Glutamatergic neuron (in vitro differentiated cells): ENCODE measurements around the gene PDE8A. TPM values are rescaled to one million over a fixed set of nuclear protein-coding genes. Genes with fewer than 3 reads are reported as not detected.

Experiments used
- DNase-seq: peaks from one replicate; pipeline ENCODE4 v3.0.0; 2022
- H3K27ac Mint-ChIP-seq: one replicate; pipeline ENCODE4 v1.8.0; 2020; ENCODE audit warnings: mild to moderate bottlenecking, mixed read lengths, inconsistent platforms; ENCODE audit not compliant: unreplicated experiment
- H3K27me3 Mint-ChIP-seq: one replicate; pipeline ENCODE4 v1.8.0; 2020; ENCODE audit warnings: mild to moderate bottlenecking, moderate library complexity, mixed read lengths, inconsistent platforms; ENCODE audit not compliant: unreplicated experiment
- H3K36me3 Mint-ChIP-seq: one replicate; pipeline ENCODE4 v1.8.0; 2020; ENCODE audit warnings: mild to moderate bottlenecking, mixed read lengths, inconsistent platforms; ENCODE audit not compliant: unreplicated experiment
- H3K4me1 Mint-ChIP-seq: one replicate; pipeline ENCODE4 v1.8.0; 2020; ENCODE audit warnings: mild to moderate bottlenecking, low read depth, mixed read lengths, inconsistent platforms; ENCODE audit not compliant: unreplicated experiment
- H3K4me3 Mint-ChIP-seq: one replicate; pipeline ENCODE4 v1.8.0; 2020; ENCODE audit warnings: mild to moderate bottlenecking, mixed read lengths, inconsistent platforms; ENCODE audit not compliant: unreplicated experiment
- H3K9me3 Mint-ChIP-seq: one replicate; pipeline ENCODE4 v1.8.0; 2020; ENCODE audit warnings: mild to moderate bottlenecking, moderate library complexity, mixed read lengths, inconsistent platforms; ENCODE audit not compliant: unreplicated experiment
- total RNA-seq: library from RNA; stranded (reverse); fragmentation: NEBNext Ultra II Directional; extraction: Animal tissue kit (Norgen Biotek cat#: 25700); gene quantifications from one replicate; pipeline ENCODE4 v1.2.1, GENCODE V29; 2021; ENCODE audit not compliant: unreplicated experiment
- TF ChIP-seq, protein P1 (sequence below): fragments of 200-600 bp; sonication (generic); IDR thresholded peaks from one replicate; pipeline ENCODE4 v1.5.0; 2021; ENCODE audit not compliant: partially characterized antibody, unreplicated experiment

Gene PDE8A
- total RNA-seq, 1 donor from 2014 or later, result 5.7 TPM

DNA sequence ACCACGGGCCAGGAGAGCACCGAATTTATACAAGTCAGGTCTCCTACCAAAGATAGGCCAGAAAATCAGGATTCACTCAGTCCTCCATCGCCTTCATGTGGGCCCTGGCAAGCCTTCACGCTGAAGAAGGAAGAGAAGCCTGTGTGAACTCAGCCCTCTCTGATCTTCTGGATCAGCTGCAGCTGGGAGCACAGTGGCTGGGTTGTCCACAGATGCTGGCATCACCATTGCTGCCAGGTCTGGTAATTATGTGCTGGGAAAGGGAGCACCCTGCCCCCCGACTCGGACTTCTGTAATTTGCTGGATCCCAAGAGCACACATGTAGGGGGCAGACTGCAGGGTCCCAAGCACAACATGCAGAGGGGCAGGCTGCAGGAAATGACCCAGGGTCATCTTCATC is 12.4 kb upstream of the PDE8A start:
- H3K4me1 Mint-ChIP-seq, result no peaks in the 10 kb centered on the region
- no peak overlapping the region for H3K27ac Mint-ChIP-seq
- H3K9me3 Mint-ChIP-seq, result peaks cover 7% of the 10 kb centered on the region
- H3K4me3 Mint-ChIP-seq, result no peak overlapping the region
- TF ChIP-seq, protein P1, sequence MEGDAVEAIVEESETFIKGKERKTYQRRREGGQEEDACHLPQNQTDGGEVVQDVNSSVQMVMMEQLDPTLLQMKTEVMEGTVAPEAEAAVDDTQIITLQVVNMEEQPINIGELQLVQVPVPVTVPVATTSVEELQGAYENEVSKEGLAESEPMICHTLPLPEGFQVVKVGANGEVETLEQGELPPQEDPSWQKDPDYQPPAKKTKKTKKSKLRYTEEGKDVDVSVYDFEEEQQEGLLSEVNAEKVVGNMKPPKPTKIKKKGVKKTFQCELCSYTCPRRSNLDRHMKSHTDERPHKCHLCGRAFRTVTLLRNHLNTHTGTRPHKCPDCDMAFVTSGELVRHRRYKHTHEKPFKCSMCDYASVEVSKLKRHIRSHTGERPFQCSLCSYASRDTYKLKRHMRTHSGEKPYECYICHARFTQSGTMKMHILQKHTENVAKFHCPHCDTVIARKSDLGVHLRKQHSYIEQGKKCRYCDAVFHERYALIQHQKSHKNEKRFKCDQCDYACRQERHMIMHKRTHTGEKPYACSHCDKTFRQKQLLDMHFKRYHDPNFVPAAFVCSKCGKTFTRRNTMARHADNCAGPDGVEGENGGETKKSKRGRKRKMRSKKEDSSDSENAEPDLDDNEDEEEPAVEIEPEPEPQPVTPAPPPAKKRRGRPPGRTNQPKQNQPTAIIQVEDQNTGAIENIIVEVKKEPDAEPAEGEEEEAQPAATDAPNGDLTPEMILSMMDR, result no peak
- DNase-seq, result no peak
- no peaks in the 10 kb centered on the region for H3K27me3 Mint-ChIP-seq
- peaks cover 10% of the 10 kb centered on the region for H3K36me3 Mint-ChIP-seq

- TF ChIP-seq, protein P1, result no peak
- Mint-ChIP-seq H3K4me3 (no peak overlapping the region), H3K27me3 (no peaks in the 10 kb centered on the region), H3K36me3 (peaks cover 5% of the 10 kb centered on the region), H3K4me1 (no peaks in the 10 kb centered on the region), H3K27ac (no peak overlapping the region), H3K9me3 (peaks cover 7% of the 10 kb centered on the region)
- DNase-seq, result no peak
Observed at GRCh38 chr15:84970843-84971242, 10.8 kb upstream of the PDE8A start.

DNA sequence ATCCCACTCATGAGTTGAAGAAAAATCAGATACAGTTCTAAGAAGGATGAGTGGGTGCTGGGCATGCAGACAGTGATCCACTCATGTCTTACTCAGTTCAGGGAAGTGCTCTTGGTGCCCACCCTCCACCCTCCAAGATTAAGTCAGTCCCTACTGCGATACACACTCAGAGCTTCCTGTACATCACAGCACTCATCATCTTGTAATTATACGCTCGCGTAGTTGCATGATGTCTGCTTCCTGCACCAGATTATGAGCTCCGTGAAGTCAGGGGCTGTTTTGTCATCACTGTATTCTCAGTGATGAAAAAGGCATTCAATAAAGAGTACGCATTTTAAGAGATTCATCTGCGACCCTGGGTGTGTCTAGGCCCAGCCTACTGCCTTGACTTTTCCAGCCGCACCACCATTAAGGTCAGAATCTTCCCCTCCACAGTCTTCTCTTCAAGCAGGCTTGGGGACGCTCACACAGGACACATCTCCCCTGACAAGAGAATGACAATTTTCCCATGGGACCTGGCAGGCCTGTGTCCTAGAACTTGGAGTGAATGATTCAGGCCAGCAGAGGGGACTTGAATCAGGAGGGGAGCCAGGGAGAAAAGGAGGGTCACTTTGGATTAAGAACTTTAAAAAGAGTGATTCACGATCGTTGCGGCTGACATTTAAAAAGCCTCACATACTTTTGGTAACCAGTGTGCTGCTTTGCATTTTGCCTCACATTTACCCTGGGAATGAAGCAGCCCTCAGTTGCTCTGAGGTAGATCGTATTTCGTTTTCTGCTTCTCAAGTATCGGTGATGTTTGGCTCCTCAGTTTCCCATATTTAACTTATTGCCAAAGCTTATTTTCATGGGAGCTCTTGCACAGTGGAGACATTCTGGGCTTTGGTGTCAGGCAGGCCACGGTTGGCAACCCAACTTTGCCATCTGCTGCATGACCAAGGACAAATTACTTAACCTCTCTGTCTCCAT is 7.9 kb upstream of the PDE8A start:
- H3K4me1 Mint-ChIP-seq, result no peaks in the 10 kb centered on the region
- H3K27ac Mint-ChIP-seq, result no peak overlapping the region
- H3K4me3 Mint-ChIP-seq, result no peak overlapping the region
- no peak for DNase-seq
- H3K36me3 Mint-ChIP-seq, result no peaks in the 10 kb centered on the region
- TF ChIP-seq, protein P1, result no peak
- H3K27me3 Mint-ChIP-seq, result no peaks in the 10 kb centered on the region
- peaks cover 5% of the 10 kb centered on the region for H3K9me3 Mint-ChIP-seq

GRCh38 chr15:84975871-84976351 is 5.7 kb upstream of the PDE8A start:
- Mint-ChIP-seq H3K4me3 (no peak overlapping the region), H3K27me3 (peaks cover 7% of the 10 kb centered on the region), H3K36me3 (no peaks in the 10 kb centered on the region), H3K27ac (no peak overlapping the region), H3K4me1 (no peaks in the 10 kb centered on the region), H3K9me3 (peaks cover 6% of the 10 kb centered on the region)
- TF ChIP-seq, protein P1, result no peak
- no peak for DNase-seq

GRCh38 chr15:84976746-84977345 is 4.8 kb upstream of the PDE8A start:
- Mint-ChIP-seq H3K4me3 (no peak overlapping the region), H3K27ac (no peak overlapping the region), H3K9me3 (peaks cover 6% of the 10 kb centered on the region), H3K27me3 (peaks cover 7% of the 10 kb centered on the region), H3K36me3 (no peaks in the 10 kb centered on the region), H3K4me1 (no peaks in the 10 kb centered on the region)
- no peak for DNase-seq
- TF ChIP-seq, protein P1, result no peak
